GM21423 (cell line): Measurements from ENCODE around the gene CRB2.

Experiments
- ATAC-seq: cut with Tn5 transposase; IDR thresholded peaks from one replicate; pipeline ENCODE4 v1.9.1; 2021; ENCODE audit warnings: mild to moderate bottlenecking, moderate library complexity; ENCODE audit not compliant: unreplicated experiment

Gene CRB2

DNA sequence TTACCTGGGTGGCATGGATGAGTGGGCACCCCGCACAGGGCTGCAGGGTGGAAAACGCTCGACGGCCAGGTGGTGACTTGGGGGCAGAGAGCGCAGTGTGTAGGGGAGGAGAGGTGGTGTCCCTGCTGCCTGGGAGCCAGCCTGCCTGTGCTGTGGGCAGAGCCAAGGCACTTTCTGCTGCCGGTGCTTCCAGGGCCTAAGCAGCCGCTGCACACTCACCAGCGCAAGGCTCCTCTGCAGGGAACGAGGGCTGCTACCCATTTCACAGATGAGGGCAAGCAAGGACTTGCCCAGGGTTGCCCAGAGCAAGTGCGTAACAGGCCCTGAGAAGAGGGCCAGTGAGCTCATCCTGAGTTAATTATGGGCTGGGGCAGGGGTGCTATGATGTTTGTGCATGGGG, 62.5 kb downstream of the CRB2 start:
- ATAC-seq, result no peak

DNA sequence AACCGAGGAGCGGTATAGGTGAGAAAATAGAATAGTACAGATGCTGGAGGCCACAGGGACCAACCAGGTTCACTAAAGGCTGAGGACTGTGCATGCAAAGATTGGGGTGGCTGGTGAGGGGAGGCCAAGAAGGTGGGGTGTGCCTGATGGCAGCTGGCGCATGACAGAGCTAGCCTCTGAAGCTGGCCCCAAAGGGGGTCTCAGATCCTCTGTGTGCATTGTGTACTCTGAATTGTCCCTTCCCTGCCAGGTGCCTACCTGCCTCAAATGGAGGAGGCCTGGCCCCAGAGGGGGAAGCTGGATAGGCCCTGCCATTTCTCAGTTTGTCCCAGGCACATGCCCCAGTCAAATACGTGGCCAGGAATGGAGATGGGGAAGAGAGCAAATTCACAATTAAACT, 63.1 kb downstream of the CRB2 start:
- no peak for ATAC-seq

DNA sequence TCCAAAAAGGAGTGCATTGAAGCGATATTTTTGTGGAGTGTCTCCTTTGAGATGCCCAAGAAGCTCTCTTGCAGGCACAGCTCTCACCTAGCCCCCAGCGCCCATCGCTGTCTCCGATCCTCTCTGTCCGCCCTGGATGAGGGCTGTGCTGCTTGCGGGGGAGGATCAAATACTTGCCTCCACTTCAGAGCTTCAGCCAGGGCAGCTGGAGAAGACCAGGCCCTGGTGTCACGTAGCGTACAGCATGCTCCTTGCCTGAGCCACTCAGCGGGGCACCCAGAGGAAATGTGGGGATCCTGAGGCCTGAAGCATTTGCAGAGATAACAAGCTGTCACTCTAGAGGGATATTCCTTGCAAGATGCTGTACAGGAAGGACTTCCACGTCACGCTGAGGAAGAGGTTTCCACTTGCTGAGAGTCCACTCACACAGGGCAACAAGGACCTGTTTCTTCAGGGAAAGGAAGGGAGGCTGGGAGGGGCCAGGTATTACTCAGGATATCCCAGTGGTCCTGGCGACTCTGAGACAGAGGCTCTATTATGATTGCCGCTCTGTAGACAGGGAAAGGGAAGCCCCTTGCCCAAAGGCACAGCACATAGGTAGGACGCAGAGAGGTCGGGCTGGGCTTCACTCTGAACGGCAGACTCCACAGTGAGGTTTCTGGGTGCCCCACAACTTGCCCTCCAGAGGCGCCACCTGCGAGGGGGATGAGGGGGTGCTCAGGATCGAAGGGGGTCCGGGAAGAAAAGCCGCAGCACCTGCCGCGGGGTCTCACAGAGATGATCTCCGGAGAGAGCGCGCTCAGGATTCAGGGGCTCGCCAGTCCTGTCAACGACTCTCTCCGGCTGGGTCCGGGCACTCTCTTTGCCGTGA, 64.0 kb downstream of the CRB2 start:
- no peak for ATAC-seq

DNA sequence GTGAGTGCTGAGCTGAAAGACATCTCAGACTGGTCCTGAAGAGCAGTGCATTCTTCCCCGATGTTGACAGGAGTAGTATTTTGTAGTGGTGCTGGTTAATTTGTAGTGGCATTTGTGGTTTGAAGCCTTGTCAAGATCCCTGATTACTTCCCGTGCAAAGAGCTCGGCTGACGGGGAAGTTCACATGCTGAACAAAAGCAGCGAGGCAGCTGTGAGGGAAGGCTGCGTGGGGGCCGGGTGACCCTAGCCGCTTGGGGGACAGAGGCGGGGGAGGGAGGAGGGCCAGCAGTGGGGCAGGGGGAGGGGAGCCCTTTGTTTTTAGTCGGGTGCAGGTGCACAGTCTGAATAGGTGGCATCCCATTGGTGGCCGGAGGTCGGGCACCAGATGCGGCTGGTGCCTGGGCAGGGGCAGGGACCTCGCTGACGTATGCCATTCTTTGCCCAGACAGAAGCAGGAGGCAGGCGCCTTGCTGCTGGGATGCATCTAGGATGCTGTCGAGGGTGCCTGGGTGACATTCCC, 64.7 kb downstream of the CRB2 start:
- no peak for ATAC-seq

DNA sequence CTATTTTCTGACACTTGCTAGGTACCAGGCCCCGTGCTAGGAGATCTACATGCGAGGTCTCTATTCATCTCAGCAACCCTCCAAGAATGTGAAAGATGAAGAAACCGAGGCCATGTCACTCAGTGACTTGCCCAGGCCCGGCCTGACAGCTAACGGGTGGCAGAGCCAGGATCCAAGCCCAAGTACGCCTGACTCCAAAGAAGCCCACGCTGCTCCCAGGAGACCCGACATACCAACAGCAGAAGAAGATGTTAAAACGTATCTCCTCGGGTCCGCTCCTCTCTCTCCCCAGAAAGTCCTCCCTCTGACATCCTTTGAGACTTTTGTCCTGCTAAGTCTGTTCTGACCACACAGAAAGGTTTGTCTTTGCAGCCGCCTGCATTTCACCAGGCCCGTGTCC, 65.2 kb downstream of the CRB2 start:
- ATAC-seq, result no peak

DNA sequence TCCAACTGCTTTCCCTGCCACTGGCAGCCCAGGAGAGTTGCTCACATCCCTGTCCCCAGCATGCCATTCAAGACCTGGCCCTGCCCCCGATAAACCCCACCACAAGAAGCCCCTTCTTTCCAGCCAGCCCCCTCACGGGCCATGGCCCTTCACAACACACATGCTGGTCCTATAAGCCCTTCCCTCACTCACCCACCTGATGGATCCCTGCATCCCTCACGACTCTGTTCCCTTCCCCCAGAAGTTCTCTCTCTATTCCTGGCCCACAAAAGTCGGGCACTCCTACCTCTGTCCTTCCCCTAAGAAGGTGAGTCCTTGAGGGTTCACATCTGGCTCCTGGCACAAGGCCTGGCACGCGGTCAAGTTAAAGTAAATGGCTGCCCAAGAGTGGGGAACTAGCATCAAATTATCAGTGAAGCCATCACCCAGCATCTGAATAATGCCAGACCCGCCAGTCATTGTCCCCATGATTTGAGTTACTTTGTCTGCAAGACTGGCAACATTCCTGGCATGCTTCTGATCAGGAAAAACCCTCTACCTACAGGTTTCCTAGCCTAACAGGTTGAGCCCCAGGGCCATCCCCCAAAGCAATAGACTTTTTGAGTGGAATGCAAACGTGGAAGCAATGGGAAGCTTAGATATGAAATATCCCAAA, 65.9 kb downstream of the CRB2 start:
- ATAC-seq, result no peak

DNA sequence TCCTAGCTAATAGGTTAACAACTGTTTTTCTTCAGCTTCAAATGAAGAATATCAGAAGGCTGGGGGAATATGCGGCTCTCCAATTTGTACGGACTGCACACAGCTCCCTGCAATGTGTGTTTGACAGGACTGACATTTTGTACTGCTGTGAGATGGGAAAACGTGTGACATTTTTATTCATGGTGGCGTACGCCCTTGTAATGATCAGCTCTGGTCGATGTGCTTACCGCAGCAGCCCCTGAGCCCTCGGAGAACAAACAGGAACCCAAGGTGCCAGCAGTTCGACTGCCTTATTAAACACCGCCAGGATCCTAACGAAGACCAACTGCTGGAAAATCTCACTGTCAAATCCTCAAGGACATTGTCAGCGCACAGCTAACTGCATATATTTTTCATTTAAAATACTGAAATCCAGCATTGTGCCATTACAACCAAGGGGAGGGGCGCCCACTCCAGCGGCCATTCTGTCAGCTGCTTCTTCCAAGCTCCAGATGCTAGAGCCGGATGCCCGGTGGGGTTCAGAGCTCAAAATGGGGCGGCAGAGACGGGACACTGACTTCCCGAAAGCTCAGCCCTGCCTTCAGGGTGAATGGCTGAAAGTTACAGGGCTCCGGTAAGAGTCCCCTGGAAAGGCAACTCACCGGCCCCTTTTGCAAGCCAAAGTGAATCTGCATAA, 66.8 kb downstream of the CRB2 start:
- no peak for ATAC-seq

DNA sequence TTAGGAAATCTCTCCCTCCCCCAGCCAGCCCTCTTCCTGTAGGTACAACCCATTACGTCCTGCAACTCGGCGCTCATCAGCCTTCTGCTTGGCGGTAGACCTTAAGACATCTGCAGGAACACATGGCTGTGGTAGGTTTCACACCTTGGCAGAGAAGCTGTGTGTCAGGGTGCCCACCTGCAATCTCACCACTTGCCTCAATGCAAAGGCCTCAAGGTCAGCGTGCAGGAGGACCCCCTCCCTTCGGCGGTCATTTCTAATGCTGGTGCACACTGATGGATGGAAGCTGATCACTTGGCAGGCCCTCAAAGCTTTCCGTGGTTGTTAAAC, 67.3 kb downstream of the CRB2 start:
- no peak for ATAC-seq

DNA sequence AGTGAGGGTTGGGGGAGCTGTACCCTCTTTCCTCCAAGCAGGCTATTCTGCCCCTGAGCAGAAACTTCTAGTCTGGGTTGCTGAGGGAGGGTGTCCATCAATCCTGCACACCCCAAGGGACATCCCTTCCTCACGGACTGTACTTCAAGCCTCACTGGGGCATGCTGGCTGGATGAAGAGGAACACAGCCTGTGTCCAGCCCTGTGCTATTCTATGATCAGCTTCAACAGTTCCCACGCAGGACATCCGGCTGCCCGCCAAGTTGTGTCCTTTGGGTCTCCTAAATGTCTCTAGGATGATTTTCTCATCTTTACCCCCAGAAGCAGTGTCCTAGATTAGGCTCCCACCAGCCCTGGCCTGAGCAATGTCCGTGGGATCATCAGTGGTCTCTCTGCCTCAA, 68.1 kb downstream of the CRB2 start:
- ATAC-seq, result no peak

DNA sequence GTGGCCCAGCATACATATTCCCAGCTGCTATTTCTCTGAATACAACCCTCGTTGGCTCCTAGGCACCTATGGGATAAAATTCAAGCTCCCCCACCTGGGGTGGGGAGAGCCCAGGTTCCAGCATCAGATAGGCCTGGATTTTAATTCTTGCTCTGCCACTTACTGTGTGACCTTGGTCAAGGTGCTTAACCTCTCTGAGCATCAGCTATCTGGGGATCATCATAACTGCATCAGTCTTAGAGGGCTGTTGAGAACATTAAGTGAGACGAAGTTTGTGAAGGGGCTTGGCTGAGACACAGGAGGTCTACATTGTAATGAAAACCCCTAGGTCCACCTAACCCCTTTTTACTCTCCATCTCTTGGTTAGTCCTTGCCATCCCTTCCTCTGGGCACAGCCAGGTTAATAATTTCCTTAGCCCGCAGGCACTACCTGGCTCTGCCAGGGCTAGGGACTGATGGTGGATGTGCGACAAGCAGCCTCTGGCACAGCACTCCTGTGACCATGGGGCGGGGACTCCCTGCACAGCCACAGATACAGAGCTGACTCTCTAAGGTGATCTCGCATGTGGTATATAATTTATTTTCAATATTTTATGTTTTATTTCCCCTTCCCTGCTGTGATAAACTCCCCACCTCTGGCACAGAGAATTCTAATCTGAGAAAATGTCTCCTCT, 68.7 kb downstream of the CRB2 start:
- ATAC-seq, result no peak

DNA sequence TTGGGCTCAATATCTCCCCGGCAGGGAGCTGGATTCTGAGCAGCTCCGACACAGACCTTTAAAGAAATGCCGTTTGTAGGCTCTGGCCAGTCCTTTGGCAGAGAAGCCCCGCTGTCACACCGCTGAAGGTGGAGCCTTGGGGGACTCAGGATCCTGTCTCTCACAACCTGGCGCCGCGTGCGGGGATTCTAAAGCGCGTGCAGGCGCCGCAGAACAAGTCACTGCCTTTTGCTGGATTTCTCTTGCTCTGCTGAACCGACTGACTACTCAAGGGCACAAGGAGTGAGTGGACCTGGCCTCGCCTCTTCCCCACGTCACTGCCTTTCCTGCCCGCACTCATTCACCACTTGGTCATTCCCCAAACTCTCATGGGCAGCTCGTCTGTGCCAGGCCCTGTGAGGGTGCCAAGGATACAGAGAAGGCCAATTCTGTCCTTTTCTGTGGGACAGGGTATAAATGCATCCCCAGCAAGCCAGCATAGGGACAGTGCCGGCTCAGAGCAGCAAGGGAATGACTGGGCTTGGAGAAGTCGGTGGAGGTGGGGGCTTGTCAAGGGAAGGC, 69.3 kb downstream of the CRB2 start:
- ATAC-seq, result no peak

DNA sequence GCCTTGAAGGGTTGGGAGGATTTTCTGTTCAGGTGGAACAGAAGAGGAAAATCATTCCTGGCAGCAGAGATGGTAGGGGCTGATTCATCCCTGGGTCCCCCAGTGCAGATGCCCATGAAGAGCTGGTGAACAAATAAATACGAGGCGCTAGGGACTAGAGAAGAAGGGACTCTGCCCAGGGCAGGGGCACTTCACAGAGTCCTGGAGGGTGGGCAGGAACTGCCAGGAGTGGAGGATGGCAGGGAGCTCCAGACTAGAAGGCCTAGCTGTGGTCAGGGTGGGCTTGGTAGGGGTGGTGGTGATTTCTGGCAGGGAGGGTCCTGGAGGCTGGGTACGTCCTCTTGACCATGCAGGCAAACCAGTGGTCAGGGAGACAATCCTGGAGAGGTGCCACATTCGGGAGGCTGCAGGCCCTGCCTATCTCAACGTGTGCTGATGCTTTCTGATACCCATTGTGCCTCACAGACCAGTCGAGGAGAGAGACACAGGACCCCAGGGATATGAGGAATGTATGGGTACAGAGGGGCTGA, 69.9 kb downstream of the CRB2 start:
- no peak for ATAC-seq

DNA sequence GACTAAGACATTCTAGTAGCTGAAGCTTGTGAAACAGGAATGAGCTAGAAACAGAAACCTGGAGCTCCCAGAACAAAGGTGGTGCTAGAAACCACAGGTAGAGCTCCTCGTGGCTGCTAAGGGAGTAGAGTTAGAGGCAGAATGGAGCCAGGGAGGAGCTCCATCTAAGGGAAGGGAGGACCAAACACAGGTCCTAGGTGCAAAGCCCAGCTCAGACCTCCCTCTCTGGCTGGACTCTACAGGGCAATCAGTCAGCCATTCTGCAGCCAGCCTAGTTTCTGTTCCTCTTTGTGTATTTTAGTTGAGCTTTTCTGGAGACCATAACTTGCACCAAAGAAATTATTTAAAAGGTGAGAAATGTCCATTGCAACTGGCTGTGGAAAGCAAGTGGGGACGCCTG, 70.4 kb downstream of the CRB2 start:
- peak; percentile 80 for ATAC-seq
